GM11168 (cell line): Measurements from ENCODE around the gene SETBP1.

ENCODE experiments used
- in situ Hi-C: fragments of 300-500 bp; cut with MboI; formaldehyde crosslinking; loops from one replicate; pipeline ENCODE4 v1.12.0; 2022; ENCODE audit warnings: low sequenced_read_pairs; ENCODE audit not compliant: unreplicated experiment

SETBP1 gene

DNA sequence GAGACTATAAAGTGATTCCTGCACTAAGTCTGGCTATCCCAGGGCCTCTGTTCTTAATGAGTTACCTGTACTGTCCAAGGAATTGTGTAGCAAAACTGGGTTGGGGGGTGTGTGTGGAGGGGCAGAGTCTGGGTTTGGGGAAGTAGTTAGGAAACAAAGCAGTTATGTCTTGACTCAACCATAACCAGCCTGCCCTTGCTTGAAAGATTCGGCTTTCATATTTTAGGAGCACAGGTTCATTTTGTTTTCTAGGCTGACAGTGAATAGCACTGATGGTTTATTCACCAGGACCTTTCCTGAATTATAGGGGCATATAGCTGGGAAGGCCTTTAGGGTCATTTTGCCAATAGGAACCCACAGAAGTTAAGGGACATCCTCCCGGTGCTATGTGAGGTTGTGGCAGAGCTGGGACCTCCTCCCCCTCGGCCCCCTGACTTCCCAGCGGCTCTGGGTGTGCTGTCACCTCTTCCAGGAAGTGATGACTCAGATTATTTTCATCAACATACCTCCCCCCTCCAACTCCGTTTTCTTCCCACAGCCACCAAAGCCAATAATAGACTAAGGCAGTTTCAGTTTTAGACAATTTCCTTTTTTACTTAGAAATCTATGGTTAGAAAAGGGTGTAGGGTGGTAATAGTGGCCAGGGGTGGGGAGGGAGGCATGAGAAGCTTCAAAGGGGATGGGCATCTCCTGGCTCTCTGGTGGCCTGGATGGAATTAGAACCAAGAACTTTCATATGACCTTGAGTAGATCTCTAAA is 44.8 kb downstream of the SETBP1 start:
- in situ Hi-C loops = no loop called here

DNA sequence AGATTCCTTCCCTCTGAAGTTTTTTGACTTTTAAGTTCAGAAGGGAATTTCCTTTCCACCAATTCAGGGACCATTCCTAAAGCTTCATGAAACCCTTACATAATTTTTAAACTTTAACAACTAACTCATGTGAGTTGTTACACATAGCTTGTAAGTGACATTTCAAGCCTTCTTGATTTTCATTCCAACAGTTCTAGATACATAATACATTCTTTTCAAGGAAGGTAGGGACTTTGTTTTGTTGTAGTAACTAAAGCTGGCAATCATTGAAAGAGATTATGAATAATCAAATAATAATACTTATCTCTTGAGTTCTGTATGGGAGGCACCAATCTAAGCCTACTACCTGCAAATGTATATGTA is 45.4 kb downstream of the SETBP1 start:
- in situ Hi-C loops = no loop called here

DNA sequence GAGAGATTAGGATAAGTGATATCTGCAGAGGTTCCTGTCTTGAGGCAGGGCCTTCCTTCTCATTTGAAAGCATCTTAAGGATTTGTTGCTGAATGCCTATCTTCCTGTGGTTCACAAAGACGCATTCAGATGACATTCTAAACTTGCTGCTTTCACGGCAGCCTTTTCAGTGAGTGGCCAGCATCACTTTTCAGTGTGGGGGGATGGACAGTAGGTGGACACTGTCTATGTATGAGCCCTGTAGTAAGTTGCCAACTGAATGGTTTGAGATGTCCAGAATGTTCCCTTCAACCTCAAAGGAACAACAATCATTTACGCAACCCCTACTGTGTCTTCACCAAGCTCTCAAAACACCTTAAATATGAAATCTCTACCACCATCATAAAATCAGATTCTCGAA is 46.6 kb downstream of the SETBP1 start:
- in situ Hi-C loops = no loop called here

DNA sequence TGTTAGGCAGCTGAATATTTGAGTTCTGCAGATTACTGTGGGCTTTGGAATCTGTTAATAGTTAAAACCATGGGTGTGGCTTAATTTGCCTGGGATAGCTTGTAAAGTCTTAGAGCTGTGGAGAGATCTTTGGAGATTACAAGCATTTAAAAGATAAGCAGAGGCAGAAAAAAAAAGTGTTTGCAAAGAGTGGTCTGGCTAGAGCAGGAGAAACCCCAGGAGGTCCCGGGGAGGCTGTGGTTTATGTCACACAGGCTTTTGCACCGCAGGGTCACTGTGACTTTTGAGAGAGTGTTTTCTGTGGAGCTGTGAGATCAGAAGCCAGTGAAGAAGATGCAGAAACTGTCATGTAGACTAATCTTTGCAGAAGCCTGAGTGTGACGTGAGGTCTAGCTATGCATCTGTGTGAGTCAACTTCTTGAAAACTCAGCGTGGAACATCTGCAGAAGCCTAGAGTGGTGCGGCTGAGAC is 49.0 kb downstream of the SETBP1 start:
- in situ Hi-C loops = no loop called here

DNA sequence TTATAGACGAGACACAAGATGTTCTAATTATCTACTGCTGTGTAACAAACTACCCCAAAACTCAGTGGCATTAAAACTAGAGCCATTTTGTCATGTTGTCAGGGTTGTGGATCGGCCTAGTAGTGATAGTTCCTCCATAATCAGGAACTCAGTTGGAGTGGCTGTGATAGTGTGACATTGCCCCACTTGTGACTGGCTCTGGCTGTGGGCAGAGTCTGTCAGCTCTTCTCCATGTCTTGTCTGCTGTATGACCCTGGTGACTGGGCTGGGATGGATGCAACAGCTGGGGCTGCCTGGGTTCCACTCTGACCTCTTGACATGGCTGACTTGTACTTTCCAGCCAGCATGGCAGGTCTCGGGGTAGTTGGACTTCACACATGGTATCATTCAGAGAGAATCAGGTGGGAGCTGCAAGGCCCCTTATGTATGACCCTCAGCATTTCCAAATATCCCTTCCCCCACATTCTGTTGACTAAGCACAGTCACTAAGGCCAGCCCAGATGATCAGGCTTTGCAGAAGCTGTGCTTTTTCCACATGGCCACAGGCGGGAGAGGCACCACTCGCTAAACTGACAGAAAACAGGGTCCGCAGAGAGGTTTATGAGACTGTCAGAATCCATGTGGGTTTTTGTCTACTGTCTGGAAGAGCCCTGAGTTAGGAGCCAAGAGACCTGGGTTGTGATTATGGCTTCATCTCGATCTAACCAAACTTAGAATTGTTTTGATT is 50.3 kb downstream of the SETBP1 start:
- in situ Hi-C loops = no loop called here

DNA sequence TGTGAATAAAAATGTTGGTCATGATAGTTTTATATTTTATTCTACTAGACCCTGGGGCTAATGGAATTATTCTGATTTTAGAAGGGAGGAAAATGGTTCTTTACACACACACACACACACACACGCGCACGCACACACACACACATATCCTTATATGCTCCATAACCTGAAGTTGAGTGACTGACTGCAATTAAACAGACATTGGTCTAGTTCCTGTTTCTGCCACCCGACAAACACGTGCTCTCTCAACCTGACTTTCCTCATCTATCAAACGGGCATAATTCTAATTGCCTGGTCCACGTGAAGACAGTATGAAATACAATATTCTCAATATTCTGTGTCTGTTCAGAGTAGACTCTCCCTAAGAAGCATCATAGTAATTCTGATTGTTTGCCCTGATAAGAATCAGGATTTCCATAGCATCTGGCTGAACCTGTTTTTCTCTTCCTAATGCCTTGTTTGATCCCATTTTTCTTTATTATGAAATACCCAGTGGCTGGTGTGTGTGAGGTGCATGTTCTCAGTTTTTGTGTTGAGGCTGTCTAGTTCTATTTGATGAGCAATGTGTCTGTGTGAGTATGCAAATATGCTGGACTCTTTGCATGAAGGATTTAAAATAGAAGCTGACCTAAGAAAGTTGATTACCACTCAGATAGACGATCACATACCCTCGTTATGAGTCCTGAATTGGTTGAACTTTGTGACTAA is 51.0 kb downstream of the SETBP1 start:
- in situ Hi-C loops = no loop called here

DNA sequence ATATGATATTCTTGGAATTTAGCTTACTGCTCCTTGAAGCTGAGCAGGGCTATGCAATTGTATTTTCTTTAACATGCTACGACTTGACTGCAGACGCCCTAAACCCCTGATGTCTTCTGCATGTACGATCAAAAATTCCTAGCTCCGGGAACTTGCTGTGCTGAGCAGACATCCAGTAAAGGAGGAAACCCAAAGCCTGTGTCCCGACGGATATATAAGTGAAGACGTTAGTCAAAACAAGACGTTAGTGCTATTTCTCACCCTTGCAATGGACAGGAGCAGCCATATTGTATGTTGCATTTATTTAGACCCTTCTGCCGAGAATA is 51.5 kb downstream of the SETBP1 start:
- in situ Hi-C loops = no loop called here

DNA sequence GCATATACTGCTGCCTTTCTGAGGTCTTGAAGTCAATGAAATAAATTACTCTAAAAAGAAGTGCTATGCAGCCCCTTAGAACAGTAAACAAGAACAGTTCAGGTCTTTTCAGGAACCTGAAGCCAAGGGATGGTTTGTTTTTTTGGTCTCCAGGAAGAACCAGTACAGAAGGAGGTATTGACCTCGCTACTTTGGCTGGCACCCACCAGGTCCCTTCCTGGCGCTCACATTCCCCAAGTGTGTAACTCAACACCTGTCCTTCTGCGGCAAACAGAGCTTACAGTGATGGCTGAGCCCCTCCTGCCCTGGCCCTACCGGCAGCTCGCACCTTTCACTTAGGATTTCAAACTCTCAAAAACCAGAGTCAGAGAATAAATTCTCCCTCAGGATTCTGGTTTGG is 51.9 kb downstream of the SETBP1 start:
- in situ Hi-C loops = no loop called here

DNA sequence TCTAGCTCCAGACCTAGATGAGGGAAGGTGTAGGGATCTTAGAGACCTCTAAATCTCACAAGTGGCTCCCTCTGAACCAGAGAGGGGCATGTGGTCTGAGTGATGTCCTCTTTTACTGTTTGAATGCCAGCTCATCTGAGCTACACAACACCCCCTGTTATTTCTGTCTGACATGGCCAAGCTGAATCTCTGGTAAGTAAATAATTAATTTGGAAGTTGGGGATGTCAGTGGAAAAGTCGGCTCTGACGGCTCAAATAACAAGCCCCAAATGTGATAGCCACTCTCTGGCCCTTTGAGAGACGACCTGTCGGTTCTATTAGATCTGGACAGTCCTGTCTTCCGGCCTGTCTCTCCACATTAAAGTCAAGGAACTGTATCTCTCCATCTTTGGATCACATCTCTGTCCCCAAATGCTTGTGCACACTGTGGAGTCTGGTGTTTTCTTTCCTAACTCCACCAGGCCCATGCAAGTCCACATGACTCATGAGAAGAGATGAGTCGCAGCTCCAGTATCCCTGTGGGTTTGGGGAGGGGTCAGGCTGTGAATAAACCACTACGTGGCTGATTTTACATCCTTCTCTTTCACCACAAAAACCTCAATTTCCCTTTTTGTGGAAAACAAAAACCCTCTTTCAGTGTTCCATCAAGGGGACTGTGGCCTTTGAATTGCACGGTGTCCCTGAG is 52.5 kb downstream of the SETBP1 start:
- in situ Hi-C loops = no loop called here

DNA sequence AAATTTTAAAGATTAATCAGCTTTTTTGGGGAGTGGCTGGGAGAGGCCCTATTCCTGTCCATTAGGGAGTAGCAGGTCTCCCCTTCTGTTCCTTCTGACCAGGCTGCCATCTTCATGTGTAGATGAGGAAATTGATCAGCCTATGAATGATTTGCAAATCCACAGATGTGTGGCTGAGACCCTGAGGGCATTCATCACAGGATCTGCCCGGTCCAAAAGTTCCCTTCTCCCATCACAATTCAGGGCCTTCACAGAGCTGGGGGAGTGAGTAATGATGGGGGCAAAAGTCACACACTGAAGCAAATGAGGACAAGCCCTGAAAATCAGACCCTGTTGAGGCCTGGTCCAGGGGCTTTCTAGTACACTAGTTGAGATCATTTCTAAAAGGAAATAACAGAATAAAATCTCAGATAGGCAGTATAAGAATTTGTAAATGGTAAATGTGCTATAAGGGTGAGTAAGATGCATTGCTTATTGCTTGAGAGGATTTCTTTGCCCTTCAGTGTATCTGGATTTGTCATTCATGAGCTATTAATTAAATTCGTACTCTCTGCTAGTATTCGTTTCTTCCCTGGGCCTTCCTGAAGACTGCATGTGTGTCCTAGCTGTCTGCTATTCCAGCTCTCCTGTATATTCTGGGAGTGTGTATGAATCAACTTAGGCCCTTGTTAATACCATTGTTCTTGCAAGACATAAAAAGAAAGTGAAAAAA is 53.2 kb downstream of the SETBP1 start:
- in situ Hi-C loops = no loop called here

DNA sequence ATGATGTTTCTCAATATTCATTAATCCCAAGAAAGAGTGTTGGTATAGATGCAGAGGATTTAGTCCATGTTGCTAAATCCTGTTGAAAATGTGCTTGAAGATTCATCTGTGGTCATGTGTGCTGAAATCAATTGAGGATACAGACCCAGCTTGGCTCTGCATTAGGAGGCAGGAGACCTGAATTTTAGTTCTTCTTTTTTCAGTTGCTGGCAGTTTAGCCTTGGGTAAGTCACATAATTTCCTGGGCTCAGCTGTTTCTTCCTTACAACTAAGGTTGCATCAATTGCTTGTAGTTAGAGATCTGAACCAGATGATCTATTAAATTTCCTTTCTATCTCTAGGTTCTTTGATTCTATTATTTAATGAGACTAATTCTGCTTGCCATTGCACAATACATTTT is 54.4 kb downstream of the SETBP1 start:
- in situ Hi-C loops = no loop called here

DNA sequence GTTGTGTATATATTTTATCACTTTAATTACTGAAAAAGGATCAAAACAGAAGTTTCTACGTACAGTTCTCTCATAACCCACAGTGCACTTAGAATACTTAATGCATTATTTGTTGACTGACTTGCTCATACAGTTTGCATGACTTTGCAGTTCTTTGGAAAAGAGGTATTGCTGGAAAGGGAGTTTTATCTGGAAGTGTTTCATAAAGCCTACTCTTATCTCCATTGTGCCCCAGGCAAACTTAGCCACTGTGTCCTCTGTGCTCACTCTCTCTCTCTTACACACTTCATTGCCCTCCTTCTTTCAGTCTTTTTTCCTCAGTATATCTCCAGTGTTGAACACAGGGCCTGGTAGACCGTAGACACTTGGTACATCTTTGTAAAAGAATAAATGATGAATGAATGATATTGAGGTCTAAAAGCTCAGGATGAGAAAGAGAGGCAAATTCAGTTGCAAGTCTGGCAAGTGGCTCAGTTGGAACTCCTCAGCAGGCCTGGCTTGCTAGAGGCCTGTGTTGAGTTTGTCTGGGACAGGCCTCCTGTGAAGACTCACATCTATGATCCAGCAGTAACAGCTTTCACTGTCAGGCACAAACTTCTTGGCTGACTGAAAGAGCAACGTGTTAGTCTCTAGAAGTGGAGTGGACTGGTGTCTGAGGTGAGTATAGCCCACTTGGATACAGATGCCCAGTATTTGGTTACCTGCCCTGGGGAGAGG is 56.1 kb downstream of the SETBP1 start:
- in situ Hi-C loops = no loop called here

DNA sequence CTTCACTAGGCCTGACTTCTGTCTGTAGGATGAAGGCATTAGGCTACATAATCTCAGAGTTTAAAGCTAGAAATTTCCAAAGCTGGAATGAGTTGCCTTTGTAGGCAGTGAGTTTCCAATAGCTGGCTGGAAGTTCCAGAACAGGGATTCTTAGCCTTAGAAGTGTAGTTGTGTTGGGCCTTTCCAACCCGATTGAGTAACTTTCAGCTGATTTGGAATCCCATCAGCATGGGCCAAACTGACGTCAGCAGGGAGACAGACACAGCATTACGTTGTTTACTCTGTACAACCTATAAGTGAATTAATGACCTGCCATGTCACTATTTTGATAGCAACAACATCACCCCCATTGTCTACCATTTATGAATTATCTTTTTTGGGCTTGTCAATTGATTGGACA is 56.9 kb downstream of the SETBP1 start:
- in situ Hi-C loops = no loop called here

DNA sequence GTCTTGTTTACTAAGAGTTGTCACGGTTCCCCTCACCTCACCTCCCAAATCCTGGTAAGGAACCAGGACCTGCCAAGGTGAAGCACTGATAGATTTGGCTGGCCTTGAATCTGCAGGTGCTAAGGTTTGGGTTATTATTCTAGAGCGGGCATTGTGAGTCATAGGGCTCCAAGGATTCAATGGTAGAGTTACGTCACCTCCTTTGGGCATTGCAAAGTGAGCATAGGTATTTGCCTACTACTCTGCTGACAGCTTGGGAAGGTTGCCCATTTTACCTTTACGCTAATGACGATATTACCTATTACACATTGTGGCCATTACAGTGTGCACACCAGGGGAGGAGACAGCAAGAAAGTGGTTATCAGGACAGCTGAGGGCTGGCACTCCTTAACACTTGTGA is 59.3 kb downstream of the SETBP1 start:
- in situ Hi-C loops = no loop called here

DNA sequence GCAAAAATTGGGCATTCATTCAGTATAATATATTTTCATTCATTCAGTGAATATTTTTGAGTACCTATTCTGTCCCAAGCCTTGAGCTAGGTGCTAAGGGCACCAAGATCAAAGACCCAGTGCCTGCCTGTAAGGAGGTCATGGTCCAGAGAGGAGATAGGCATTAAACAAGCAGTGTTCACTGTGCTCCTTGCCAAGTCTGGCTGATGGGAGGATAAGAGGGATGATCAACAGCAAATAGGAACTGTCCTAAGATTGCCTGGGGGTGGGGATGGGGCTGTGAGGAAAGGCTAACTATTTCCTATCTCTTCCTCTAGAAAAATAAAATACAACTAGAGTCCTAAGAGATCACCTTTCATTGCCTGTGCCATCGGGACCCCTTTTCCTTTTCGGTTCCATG is 60.4 kb downstream of the SETBP1 start:
- in situ Hi-C loops = no loop called here

DNA sequence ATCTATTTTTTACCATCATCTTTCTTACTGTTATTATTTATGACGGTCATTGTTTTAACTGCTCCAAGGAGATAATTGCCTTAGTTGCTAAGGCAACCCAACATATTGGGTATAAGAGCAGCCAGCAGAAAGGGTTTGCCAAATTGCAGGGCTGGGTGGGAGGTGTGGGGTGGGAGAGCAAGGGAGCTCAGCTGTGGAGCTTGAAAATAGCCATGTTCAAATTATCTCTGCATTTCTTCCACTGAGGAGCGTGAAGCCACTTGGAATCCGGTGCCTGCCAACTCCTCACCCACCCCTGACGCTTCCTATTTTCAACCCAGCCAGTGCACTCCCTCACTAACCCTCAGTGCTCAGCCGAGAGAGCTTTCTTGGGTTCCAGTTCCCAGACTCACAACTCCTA is 60.8 kb downstream of the SETBP1 start:
- in situ Hi-C loops = no loop called here

DNA sequence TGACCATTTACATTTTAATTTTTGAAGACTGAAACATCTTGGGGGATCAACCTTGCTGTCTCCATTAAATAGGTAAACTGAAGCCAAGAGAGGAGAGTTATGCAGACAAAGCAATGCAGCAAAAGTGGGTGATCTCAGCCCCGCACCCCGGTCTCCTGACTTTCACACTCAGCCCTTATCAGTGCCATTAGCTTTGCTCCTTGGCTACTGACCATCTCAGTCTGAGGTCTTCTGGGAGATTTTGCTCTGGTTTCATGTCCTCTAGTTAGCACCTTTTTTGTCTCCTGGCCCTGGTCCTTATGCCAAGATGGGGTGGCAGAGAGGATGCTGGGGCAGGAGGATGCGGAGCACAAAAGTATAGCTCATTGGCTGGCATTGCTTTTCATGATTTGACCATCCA is 61.4 kb downstream of the SETBP1 start:
- in situ Hi-C loops = no loop called here

DNA sequence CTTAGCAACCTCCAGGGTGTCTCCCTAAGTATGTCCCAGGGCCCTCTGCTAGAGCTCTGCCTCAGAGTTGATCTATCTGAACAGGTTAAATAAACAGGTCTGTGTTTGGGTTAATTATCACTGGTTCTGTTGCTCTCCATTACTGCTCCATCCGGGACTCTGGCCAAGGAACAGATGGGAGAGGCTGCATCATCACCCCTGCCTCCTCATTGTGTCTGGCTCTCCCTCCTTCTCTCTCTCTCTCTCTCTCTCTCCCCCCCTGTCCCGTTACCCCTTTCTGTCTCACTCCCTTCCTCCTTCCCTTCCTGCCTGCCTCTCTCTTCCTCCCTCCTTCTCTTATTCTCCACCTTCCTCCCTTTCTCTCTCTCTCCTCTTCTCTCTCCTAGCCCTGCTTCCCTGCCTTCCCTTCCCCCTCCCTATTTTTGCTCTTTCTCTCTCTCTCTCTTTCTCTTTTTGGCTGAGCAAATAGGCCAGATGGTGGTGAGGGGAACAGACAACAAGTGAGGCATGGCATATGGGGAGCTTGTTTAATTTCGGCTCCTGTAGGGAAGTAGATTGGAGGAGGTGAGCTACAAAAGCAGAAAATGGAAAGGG is 62.1 kb downstream of the SETBP1 start:
- in situ Hi-C loops = no loop called here

DNA sequence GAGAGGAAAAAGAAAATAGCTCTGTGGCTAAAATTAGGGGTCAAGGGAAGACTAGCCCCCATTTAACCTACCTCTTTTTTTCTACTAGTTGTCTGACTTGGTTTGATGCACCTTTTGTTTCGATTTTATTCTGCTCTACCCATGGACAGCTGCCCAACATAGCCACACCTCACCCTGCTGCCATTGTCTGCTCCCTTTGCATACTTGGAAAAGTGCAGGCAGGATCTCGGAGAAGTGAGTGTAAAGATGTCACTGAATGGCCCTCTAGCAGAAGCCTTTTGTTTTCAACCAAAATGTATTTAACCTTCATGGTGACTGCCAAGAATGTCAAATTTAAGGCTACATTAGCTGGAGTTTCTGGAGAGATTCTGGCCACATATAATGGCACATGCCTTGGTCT is 62.9 kb downstream of the SETBP1 start:
- in situ Hi-C loops = no loop called here
